GM23338 (cell line): Measurements from ENCODE around the gene SGK1. TPM values are rescaled to one million over a fixed set of nuclear protein-coding genes. Genes with fewer than 3 reads are reported as not detected.

Experiments used
- ATAC-seq: fragments of 200-7000 bp; cut with Tn5 transposase; 3 replicates; pipeline ENCODE4 v1.9.1; 2020
- DNase-seq: peaks from one replicate; pipeline ENCODE4 v3.0.0-alpha.2; 2015; ENCODE audit warnings: low spot score
- H2AFZ ChIP-seq: fragments of 200-600 bp; sonication (generic); 2 replicates; pipeline ENCODE4 v1.8.0; 2016; ENCODE audit warnings: antibody characterized with exemption, mild to moderate bottlenecking, moderate library complexity
- H3F3A ChIP-seq: fragments of 200-600 bp; sonication (generic); replicated peaks from 2 replicates; pipeline ENCODE4 v1.8.0; 2017; ENCODE audit warnings: antibody characterized with exemption, mixed run types, low read depth
- H3K27ac ChIP-seq: fragments of 200-600 bp; sonication (generic); 2 replicates; pipeline ENCODE4 v1.6.1; 2016; ENCODE audit warnings: low read depth
- H3K27me3 ChIP-seq: fragments of 200-600 bp; sonication (generic); 2 replicates; pipeline ENCODE4 v1.8.0; 2016; ENCODE audit warnings: mild to moderate bottlenecking, mixed run types, moderate library complexity; ENCODE audit not compliant: insufficient read depth
- H3K36me3 ChIP-seq: fragments of 200-600 bp; sonication (generic); 2 replicates; pipeline ENCODE4 v1.8.0; 2016; ENCODE audit warnings: mild to moderate bottlenecking; ENCODE audit not compliant: insufficient read depth
- H3K4me1 ChIP-seq: fragments of 200-600 bp; sonication (generic); 2 replicates; pipeline ENCODE4 v1.8.0; 2016; ENCODE audit warnings: mild to moderate bottlenecking, moderate library complexity; ENCODE audit not compliant: insufficient read depth
- H3K4me2 ChIP-seq: fragments of 200-600 bp; sonication (generic); 2 replicates; pipeline ENCODE4 v1.7.1; 2017; ENCODE audit warnings: mixed run types
- H3K4me3 ChIP-seq: fragments of 200-600 bp; sonication (generic); 2 replicates; pipeline ENCODE4 v1.6.1; 2016; ENCODE audit warnings: mixed run types
- H3K79me2 ChIP-seq: fragments of 200-600 bp; sonication (generic); replicated peaks from 2 replicates; pipeline ENCODE4 v1.8.0; 2017; ENCODE audit warnings: mild to moderate bottlenecking; ENCODE audit not compliant: insufficient read depth
- H3K9me2 ChIP-seq: fragments of 200-600 bp; sonication (generic); 2 replicates; pipeline ENCODE4 v1.8.0; 2017; ENCODE audit not compliant: insufficient read depth
- H4K20me1 ChIP-seq: fragments of 200-600 bp; sonication (generic); replicated peaks from 2 replicates; pipeline ENCODE4 v1.8.0; 2017; ENCODE audit warnings: mild to moderate bottlenecking; ENCODE audit not compliant: insufficient read depth
- H3K27ac Mint-ChIP-seq: 2 replicates; pipeline ENCODE4 v1.8.0; 2020; ENCODE audit warnings: inconsistent platforms, mild to moderate bottlenecking, moderate library complexity, mixed read lengths
- H3K27me3 Mint-ChIP-seq: 3 replicates; pipeline ENCODE4 v1.8.0; 2022; ENCODE audit warnings: low read depth, mild to moderate bottlenecking, moderate library complexity, mixed read lengths, inconsistent platforms; ENCODE audit not compliant: insufficient read depth, poor library complexity
- H3K36me3 Mint-ChIP-seq: 3 replicates; pipeline ENCODE4 v1.8.0; 2021; ENCODE audit warnings: low read depth, mild to moderate bottlenecking, inconsistent platforms, moderate library complexity, mixed read lengths
- H3K4me1 Mint-ChIP-seq: 3 replicates; pipeline ENCODE4 v1.8.0; 2020; ENCODE audit warnings: mild to moderate bottlenecking, inconsistent platforms, mixed read lengths
- H3K4me3 Mint-ChIP-seq: 3 replicates; pipeline ENCODE4 v1.8.0; 2021; ENCODE audit warnings: moderate library complexity, mild to moderate bottlenecking, inconsistent platforms, mixed read lengths
- H3K9me3 Mint-ChIP-seq: 3 replicates; pipeline ENCODE4 v1.8.0; 2020; ENCODE audit warnings: moderate library complexity, mild to moderate bottlenecking, inconsistent platforms, mixed read lengths
- EZH2 ChIP-seq: fragments of 200-600 bp; sonication (generic); IDR thresholded peaks from one replicate; pipeline ENCODE4 v1.8.0; 2017; ENCODE audit warnings: antibody characterized with exemption, mild to moderate bottlenecking, low read depth; ENCODE audit not compliant: unreplicated experiment
- EZH2phosphoT487 ChIP-seq: fragments of 200-600 bp; sonication (generic); IDR thresholded peaks from one replicate; pipeline ENCODE4 v1.8.1; 2018; ENCODE audit warnings: antibody characterized with exemption; ENCODE audit not compliant: unreplicated experiment
- JUNB ChIP-seq: IDR thresholded peaks from one replicate; pipeline ENCODE4 v1.6.1; 2016; ENCODE audit warnings: antibody characterized with exemption; ENCODE audit not compliant: unreplicated experiment
- NANOG ChIP-seq: IDR thresholded peaks from 2 replicates; pipeline ENCODE4 v1.6.1; 2016; ENCODE audit warnings: antibody characterized with exemption, borderline replicate concordance
- POLR2AphosphoS5 ChIP-seq: IDR thresholded peaks from 2 replicates; pipeline ENCODE4 v1.6.1; 2016; ENCODE audit warnings: antibody characterized with exemption, low read depth
- ZNF114 ChIP-seq: fragments of 250-450 bp; sonication (Bioruptor Pico); IDR thresholded peaks from 2 replicates; pipeline ENCODE4 v1.5.0; 2020; ENCODE audit warnings: mild to moderate bottlenecking, moderate library complexity
- ZNF331 ChIP-seq: fragments of 250-450 bp; sonication (Bioruptor Pico); IDR thresholded peaks from 2 replicates; pipeline ENCODE4 v1.5.0; 2020; ENCODE audit warnings: low read depth, mild to moderate bottlenecking, moderate library complexity
- ZNF462 ChIP-seq: fragments of 250-450 bp; sonication (Bioruptor Pico); IDR thresholded peaks from 2 replicates; pipeline ENCODE4 v1.5.0; 2020; ENCODE audit warnings: mild to moderate bottlenecking, moderate library complexity
- polyA plus RNA-seq: library from polyadenylated mRNA; unstranded; fragments of >200 nt; fragmentation: Nextera tagmentation; extraction: Ambion mirVana; gene quantifications from 2 replicates; pipeline ENCODE4 v1.2.1, GENCODE V29; 2016
- total RNA-seq: library from RNA; depleted of rRNA; stranded (reverse); fragments of >200 nt; shearing (Covaris generic); gene quantifications from 2 replicates; pipeline ENCODE4 v1.2.3, GENCODE V29; 2014
- TF ChIP-seq, protein P1 (sequence below): IDR thresholded peaks from 2 replicates; pipeline ENCODE4 v1.6.1; 2016; ENCODE audit warnings: antibody characterized with exemption
- TF ChIP-seq, protein P2 (sequence below), 2 experiments: fragments of 200-600 bp in 1 of 2; sonication (generic) in 1 of 2; conservative IDR thresholded peaks; 2 replicates each; pipeline versions ENCODE4 v1.5.1 to v1.6.1; 2016 to 2017; ENCODE audit warnings: antibody characterized with exemption in 2 of 2, low read depth in 2 of 2, mild to moderate bottlenecking in 2 of 2, moderate library complexity in 1 of 2

Gene SGK1
- total and polyA plus RNA-seq, 2 experiments from 2014 or later = 16.3 to 37.2 TPM

GRCh38 chr6:134363323-134364039, 45.6 kb upstream of the SGK1 start:
- Mint-ChIP-seq H3K27ac (no peak overlapping the region), H3K27me3 (peaks cover 4% of the 10 kb centered on the region), H3K36me3 (no peaks in the 10 kb centered on the region), H3K4me1 (peaks cover 4% of the 10 kb centered on the region; the same call in 2 of the 3 replicates), H3K4me3 (no peak overlapping the region), H3K9me3 (no peaks in the 10 kb centered on the region)
- H3K36me3 ChIP-seq = 0 out of 2 replicates have a peak, but pooled peaks cover 5% of the 10 kb centered on the region
- no peak overlapping the region for H2AFZ ChIP-seq
- no peaks in the 10 kb centered on the region for H3K27me3 ChIP-seq
- H3K4me2 ChIP-seq = no peak overlapping the region
- peaks cover 9% of the 10 kb centered on the region; the same call in 1 of the 2 replicates for H3K4me1 ChIP-seq
- TF ChIP-seq NANOG (no peak), ZNF114 (CRISPR knock-in tag) (no peak)
- TF ChIP-seq, protein P1, sequence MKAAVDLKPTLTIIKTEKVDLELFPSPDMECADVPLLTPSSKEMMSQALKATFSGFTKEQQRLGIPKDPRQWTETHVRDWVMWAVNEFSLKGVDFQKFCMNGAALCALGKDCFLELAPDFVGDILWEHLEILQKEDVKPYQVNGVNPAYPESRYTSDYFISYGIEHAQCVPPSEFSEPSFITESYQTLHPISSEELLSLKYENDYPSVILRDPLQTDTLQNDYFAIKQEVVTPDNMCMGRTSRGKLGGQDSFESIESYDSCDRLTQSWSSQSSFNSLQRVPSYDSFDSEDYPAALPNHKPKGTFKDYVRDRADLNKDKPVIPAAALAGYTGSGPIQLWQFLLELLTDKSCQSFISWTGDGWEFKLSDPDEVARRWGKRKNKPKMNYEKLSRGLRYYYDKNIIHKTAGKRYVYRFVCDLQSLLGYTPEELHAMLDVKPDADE = no peak
- no peaks in the 10 kb centered on the region; the same call in 1 of the 2 replicates for H3K9me2 ChIP-seq
- no peaks in the 10 kb centered on the region for H4K20me1 ChIP-seq
- no peaks in the 10 kb centered on the region for H3F3A ChIP-seq
- H3K27ac ChIP-seq = no peak overlapping the region
- H3K79me2 ChIP-seq = no peaks in the 10 kb centered on the region
- no peak overlapping the region for H3K4me3 ChIP-seq
- DNase-seq = no peak
- ATAC-seq = no peak

DNA sequence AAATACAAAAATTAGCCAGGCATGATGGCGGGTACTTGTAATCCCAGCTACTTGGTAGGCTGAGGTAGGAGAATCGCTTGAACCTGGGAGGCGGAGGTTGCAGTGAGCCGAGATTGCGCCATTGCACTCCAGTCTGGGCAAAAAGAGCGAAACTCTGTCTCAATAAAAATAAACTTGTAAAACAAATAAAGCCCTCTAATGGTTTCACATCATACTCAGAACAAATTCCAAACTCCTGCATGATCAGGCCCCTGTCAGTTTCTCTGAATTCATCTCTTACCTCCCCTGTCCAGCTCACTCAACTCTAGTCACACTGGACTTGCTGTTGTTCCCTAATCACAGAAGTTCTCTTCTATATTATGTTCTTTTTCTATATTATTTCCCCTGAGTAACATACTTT, 43.1 kb upstream of the SGK1 start:
- no peak for DNase-seq
- Histone ChIP-seq H3K27ac (no peak overlapping the region), H3K79me2 (no peaks in the 10 kb centered on the region), H4K20me1 (no peaks in the 10 kb centered on the region), H3K4me1 (peaks cover 9% of the 10 kb centered on the region; the same call in 1 of the 2 replicates), H3K4me3 (no peak overlapping the region), H2AFZ (no peak overlapping the region), H3K27me3 (no peaks in the 10 kb centered on the region), H3K9me2 (peaks cover 4% of the 10 kb centered on the region; the same call in 1 of the 2 replicates), H3K4me2 (no peak overlapping the region), H3K36me3 (no peaks in the 10 kb centered on the region), H3F3A (no peaks in the 10 kb centered on the region)
- Mint-ChIP-seq H3K9me3 (peaks cover 9% of the 10 kb centered on the region; the same call in 2 of the 3 replicates), H3K4me3 (no peak overlapping the region), H3K27ac (no peak overlapping the region), H3K4me1 (peaks cover 8% of the 10 kb centered on the region; the same call in 2 of the 3 replicates), H3K36me3 (peaks cover 7% of the 10 kb centered on the region; the same call in 2 of the 3 replicates), H3K27me3 (peaks cover 4% of the 10 kb centered on the region)
- ATAC-seq = no peak
- TF ChIP-seq NANOG = no peak
- no peak for TF ChIP-seq EZH2
- TF ChIP-seq ZNF331 (CRISPR knock-in tag) = no peak
- TF ChIP-seq EZH2phosphoT487 = no peak
- no peak for TF ChIP-seq ZNF462 (CRISPR knock-in tag)
- TF ChIP-seq, protein P1 = no peak
- no peak for TF ChIP-seq JUNB
- no peak for TF ChIP-seq ZNF114 (CRISPR knock-in tag)
- TF ChIP-seq, protein P2, sequence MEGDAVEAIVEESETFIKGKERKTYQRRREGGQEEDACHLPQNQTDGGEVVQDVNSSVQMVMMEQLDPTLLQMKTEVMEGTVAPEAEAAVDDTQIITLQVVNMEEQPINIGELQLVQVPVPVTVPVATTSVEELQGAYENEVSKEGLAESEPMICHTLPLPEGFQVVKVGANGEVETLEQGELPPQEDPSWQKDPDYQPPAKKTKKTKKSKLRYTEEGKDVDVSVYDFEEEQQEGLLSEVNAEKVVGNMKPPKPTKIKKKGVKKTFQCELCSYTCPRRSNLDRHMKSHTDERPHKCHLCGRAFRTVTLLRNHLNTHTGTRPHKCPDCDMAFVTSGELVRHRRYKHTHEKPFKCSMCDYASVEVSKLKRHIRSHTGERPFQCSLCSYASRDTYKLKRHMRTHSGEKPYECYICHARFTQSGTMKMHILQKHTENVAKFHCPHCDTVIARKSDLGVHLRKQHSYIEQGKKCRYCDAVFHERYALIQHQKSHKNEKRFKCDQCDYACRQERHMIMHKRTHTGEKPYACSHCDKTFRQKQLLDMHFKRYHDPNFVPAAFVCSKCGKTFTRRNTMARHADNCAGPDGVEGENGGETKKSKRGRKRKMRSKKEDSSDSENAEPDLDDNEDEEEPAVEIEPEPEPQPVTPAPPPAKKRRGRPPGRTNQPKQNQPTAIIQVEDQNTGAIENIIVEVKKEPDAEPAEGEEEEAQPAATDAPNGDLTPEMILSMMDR (conservative IDR thresholded peaks at IDR 0.05; ENCODE audit: low read depth in 2 of 2) = no peak
- TF ChIP-seq POLR2AphosphoS5 = no peak
